Osteocyte (in vitro differentiated cells): ENCODE measurements around the gene MCL1. TPM values are rescaled to one million over a fixed set of nuclear protein-coding genes. Genes with fewer than 3 reads are reported as not detected.

Experiments
- DNase-seq: peaks from one replicate; pipeline ENCODE4 v3.0.0; 2021; ENCODE audit warnings: mixed read lengths; ENCODE audit not compliant: unreplicated experiment; ENCODE audit errors: extremely low spot score
- H3K27ac Mint-ChIP-seq: one replicate; pipeline ENCODE4 v1.8.0; 2021; ENCODE audit warnings: mild to moderate bottlenecking, mixed read lengths; ENCODE audit not compliant: unreplicated experiment
- H3K27me3 Mint-ChIP-seq: one replicate; pipeline ENCODE4 v1.8.0; 2021; ENCODE audit warnings: mixed read lengths; ENCODE audit not compliant: unreplicated experiment
- H3K36me3 Mint-ChIP-seq: one replicate; pipeline ENCODE4 v1.8.0; 2021; ENCODE audit warnings: mixed read lengths; ENCODE audit not compliant: unreplicated experiment
- H3K4me1 Mint-ChIP-seq: one replicate; pipeline ENCODE4 v1.8.0; 2021; ENCODE audit warnings: mixed read lengths; ENCODE audit not compliant: unreplicated experiment
- H3K4me3 Mint-ChIP-seq: one replicate; pipeline ENCODE4 v1.8.0; 2021; ENCODE audit warnings: mild to moderate bottlenecking, moderate library complexity, mixed read lengths; ENCODE audit not compliant: unreplicated experiment
- H3K9me3 Mint-ChIP-seq: one replicate; pipeline ENCODE4 v1.8.0; 2021; ENCODE audit warnings: mixed read lengths; ENCODE audit not compliant: unreplicated experiment
- total RNA-seq: library from RNA; stranded (reverse); gene quantifications from 2 replicates; pipeline ENCODE4 v1.2.1, GENCODE V29; 2021
- TF ChIP-seq, protein P1 (sequence below): fragments of 200-600 bp; sonication (generic); IDR thresholded peaks from 2 replicates; pipeline ENCODE4 v1.5.0; 2021; ENCODE audit warnings: antibody characterized with exemption, mild to moderate bottlenecking, moderate library complexity

The MCL1 gene
- total RNA-seq, 1 donor from 2014 or later: 296 TPM

GRCh38 chr1:150562446-150563339, 16.7 kb downstream of the MCL1 start:
- Mint-ChIP-seq H3K4me3 (peak overlapping the region; percentile 91), H3K27me3 (no peaks in the 10 kb centered on the region), H3K4me1 (peaks cover 74% of the 10 kb centered on the region), H3K9me3 (no peaks in the 10 kb centered on the region), H3K36me3 (no peaks in the 10 kb centered on the region), H3K27ac (peak overlapping the region; percentile 100)
- no peak for DNase-seq
- TF ChIP-seq, protein P1, sequence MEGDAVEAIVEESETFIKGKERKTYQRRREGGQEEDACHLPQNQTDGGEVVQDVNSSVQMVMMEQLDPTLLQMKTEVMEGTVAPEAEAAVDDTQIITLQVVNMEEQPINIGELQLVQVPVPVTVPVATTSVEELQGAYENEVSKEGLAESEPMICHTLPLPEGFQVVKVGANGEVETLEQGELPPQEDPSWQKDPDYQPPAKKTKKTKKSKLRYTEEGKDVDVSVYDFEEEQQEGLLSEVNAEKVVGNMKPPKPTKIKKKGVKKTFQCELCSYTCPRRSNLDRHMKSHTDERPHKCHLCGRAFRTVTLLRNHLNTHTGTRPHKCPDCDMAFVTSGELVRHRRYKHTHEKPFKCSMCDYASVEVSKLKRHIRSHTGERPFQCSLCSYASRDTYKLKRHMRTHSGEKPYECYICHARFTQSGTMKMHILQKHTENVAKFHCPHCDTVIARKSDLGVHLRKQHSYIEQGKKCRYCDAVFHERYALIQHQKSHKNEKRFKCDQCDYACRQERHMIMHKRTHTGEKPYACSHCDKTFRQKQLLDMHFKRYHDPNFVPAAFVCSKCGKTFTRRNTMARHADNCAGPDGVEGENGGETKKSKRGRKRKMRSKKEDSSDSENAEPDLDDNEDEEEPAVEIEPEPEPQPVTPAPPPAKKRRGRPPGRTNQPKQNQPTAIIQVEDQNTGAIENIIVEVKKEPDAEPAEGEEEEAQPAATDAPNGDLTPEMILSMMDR: no peak

GRCh38 chr1:150561974-150562445, 17.4 kb downstream of the MCL1 start:
- H3K4me1 Mint-ChIP-seq: peaks cover 67% of the 10 kb centered on the region
- no peaks in the 10 kb centered on the region for H3K27me3 Mint-ChIP-seq
- DNase-seq: peak; percentile 96
- no peaks in the 10 kb centered on the region for H3K36me3 Mint-ChIP-seq
- no peaks in the 10 kb centered on the region for H3K9me3 Mint-ChIP-seq
- H3K4me3 Mint-ChIP-seq: peak overlapping the region; percentile 91
- peak overlapping the region; percentile 100 for H3K27ac Mint-ChIP-seq
- TF ChIP-seq, protein P1: no peak

DNA sequence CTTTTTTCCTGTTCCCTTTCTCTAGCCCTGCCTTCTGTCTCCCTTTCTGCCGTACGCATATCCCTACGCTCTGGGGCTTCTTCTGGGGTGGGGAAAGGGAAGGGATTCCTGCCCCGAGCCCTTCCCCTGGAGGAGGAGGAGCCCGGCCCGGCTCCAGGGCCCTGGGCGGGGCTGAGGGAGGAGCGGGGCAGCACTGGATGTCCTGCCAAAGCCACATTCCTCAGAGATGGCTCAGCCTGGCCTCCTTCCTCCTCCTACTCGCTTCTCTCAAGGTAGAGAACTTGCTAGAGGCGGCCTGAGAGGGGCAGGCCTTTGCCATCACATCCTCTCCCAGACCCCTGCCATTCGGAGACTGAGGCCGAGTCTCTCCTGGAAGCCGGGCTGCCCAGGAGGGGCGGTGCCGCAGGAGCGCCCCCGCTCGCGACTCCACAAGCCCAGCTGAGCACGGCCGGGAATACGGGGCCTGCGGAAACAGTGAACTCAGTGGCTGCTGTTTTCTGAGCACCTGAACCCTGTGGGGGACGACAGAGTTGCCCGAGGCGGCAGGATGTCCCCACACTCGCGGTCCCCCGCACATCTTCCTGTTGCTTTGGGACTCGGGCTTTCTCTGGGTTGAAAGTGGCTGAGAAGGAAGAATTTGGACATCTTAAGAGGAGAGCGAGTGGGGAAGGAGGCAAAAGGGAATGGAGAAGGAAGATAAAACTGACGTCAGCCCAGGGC, 18.0 kb downstream of the MCL1 start:
- Mint-ChIP-seq H3K27me3 (no peaks in the 10 kb centered on the region), H3K4me3 (peak overlapping the region; percentile 91), H3K36me3 (no peaks in the 10 kb centered on the region), H3K4me1 (peaks cover 62% of the 10 kb centered on the region), H3K27ac (peak overlapping the region; percentile 100), H3K9me3 (no peaks in the 10 kb centered on the region)
- TF ChIP-seq, protein P1: peak; percentile 4
- DNase-seq: peak; percentile 98

- H3K9me3 Mint-ChIP-seq: no peaks in the 10 kb centered on the region
- TF ChIP-seq, protein P1: peak; percentile 76
- H3K36me3 Mint-ChIP-seq: peaks cover 2% of the 10 kb centered on the region
- H3K4me3 Mint-ChIP-seq: peak overlapping the region; percentile 91
- H3K27ac Mint-ChIP-seq: peak overlapping the region; percentile 100
- no peaks in the 10 kb centered on the region for H3K27me3 Mint-ChIP-seq
- peak; percentile 94 for DNase-seq
- H3K4me1 Mint-ChIP-seq: peaks cover 55% of the 10 kb centered on the region
These were observed 18.7 kb downstream of the MCL1 start for GRCh38 chr1:150560576-150561253.
